K562 (cell line): Measurements from ENCODE around the gene ATXN1.

Experiments used
- CTCF ChIP-seq, 3 experiments: IDR thresholded peaks in 2 of 3; conservative IDR thresholded peaks in 1 of 3; 2 replicates each; pipeline ENCODE4 v1.5.1; 2011 to 2012; ENCODE audit warnings: low read length in 3 of 3, mild to moderate bottlenecking in 3 of 3, control low read depth in 2 of 3, improper control_type of control experiment in 1 of 3, inconsistent platforms in 1 of 3, low read depth in 1 of 3, mixed read lengths in 1 of 3, moderate library complexity in 1 of 3; ENCODE audit not compliant: insufficient read depth in 2 of 3
- MEIS2 ChIP-seq: fragments of 450-650 bp; IDR thresholded peaks from 2 replicates; pipeline ENCODE4 v1.6.1; 2014; ENCODE audit warnings: mild to moderate bottlenecking; ENCODE audit not compliant: partially characterized antibody
- POLR2A ChIP-seq: fragments of 450-650 bp; conservative IDR thresholded peaks from 2 replicates; pipeline ENCODE4 v1.6.1; 2016
- TAF7 ChIP-seq: fragments of 450-650 bp; IDR thresholded peaks from 2 replicates; pipeline ENCODE4 v1.6.1; 2016; ENCODE audit warnings: missing genetic modification characterization, missing compliant biosample characterization
- ZC3H11A ChIP-seq: IDR thresholded peaks from 2 replicates; pipeline ENCODE4 v1.6.1; 2012; ENCODE audit warnings: low read depth, low read length, improper control_type of control experiment
- ZNF239 ChIP-seq: fragments of 250-450 bp; sonication (Bioruptor Pico); IDR thresholded peaks from 2 replicates; pipeline ENCODE4 v1.4.0; 2020; ENCODE audit warnings: mild to moderate bottlenecking
- ZNF24 ChIP-seq: fragments of 450-650 bp; IDR thresholded peaks from 2 replicates; pipeline ENCODE4 v1.6.1; 2016
- ZNF318 ChIP-seq, 2 experiments: fragments of 450-650 bp; IDR thresholded peaks; 2 replicates each; pipeline ENCODE4 v1.6.1; 2016; ENCODE audit warnings: mild to moderate bottlenecking in 2 of 2, borderline replicate concordance in 1 of 2, low read depth in 1 of 2, moderate library complexity in 1 of 2
- ZNF518B ChIP-seq: fragments of 250-450 bp; sonication (Bioruptor Pico); IDR thresholded peaks from 2 replicates; pipeline ENCODE4 v1.5.0; 2021; ENCODE audit warnings: mild to moderate bottlenecking, moderate library complexity
- ZNF740 ChIP-seq, 3 experiments: fragments of 200-800 bp in 1 of 3; sonication (Bioruptor generic) in 1 of 3; sonication (generic) in 1 of 3; formaldehyde crosslinking in 1 of 3; IDR thresholded peaks; 2 replicates each; pipeline versions ENCODE4 v1.6.1 to v1.8.0; 2016 to 2022; ENCODE audit warnings: mild to moderate bottlenecking in 2 of 3, missing compliant biosample characterization in 2 of 3, missing genetic modification characterization in 2 of 3, missing genetic modification reagents in 1 of 3

GRCh38 chr6:16286151-16286522 lies 475.1 kb downstream of the ATXN1 start:
- TF ChIP-seq CTCF (IDR thresholded peaks at IDR 0.05 in 2 of 3, conservative IDR thresholded peaks at IDR 0.05 in 1 of 3; ENCODE audit: insufficient read depth in 2 of 3, low read depth in 1 of 3, low read length in 3 of 3) (peak; percentile 67 to 73 (median 67)), ZNF740 (CRISPR knock-in tag; IDR thresholded peaks at IDR 0.05) (no peak), ZNF740 (tag; IDR thresholded peaks at IDR 0.05) (no peak), ZNF518B (CRISPR knock-in tag) (no peak), ZC3H11A (no peak), ZNF239 (CRISPR knock-in tag) (no peak), POLR2A (no peak), MEIS2 (no peak), ZNF318 (IDR thresholded peaks at IDR 0.05; ENCODE audit: borderline replicate concordance in 1 of 2, low read depth in 1 of 2) (no peak), TAF7 (tag) (no peak), ZNF24 (no peak)
